HepG2 (cell line): ENCODE data around the gene FABP1. TPM values are rescaled to one million over a fixed set of nuclear protein-coding genes. Genes with fewer than 3 reads are reported as not detected.
A peak's percentile ranks its signal among the peaks of the same experiment; 100 is the strongest.

Source experiments
- AHR ChIP-seq: IDR thresholded peaks from 2 replicates; pipeline ENCODE4 v1.6.1; 2018; ENCODE audit warnings: missing genetic modification reagents, missing compliant biosample characterization
- ATF4 ChIP-seq, 2 experiments: fragments of 450-650 bp in 1 of 2; sonication (generic) in 1 of 2; formaldehyde crosslinking; IDR thresholded peaks; 2 replicates each; pipeline versions ENCODE4 v1.5.0 to v1.8.0; 2020 to 2022; ENCODE audit warnings: mild to moderate bottlenecking in 1 of 2, missing genetic modification reagents in 1 of 2
- CERS6 ChIP-seq: sonication (generic); formaldehyde crosslinking; IDR thresholded peaks from 2 replicates; pipeline ENCODE4 v1.5.0; 2020; ENCODE audit warnings: missing genetic modification reagents
- E2F2 ChIP-seq: sonication (generic); formaldehyde crosslinking; IDR thresholded peaks from 2 replicates; pipeline ENCODE4 v1.4.0; 2020; ENCODE audit warnings: missing genetic modification reagents, borderline replicate concordance
- FOXO1 ChIP-seq: sonication (generic); formaldehyde crosslinking; IDR thresholded peaks from 2 replicates; pipeline ENCODE4 v1.4.0; 2020; ENCODE audit warnings: missing genetic modification reagents
- HOXD1 ChIP-seq: sonication (generic); formaldehyde crosslinking; IDR thresholded peaks from 2 replicates; pipeline ENCODE4 v1.5.0; 2020; ENCODE audit warnings: missing genetic modification reagents
- KAT7 ChIP-seq: IDR thresholded peaks from 2 replicates; pipeline ENCODE4 v1.6.1; 2018; ENCODE audit warnings: borderline replicate concordance, missing compliant biosample characterization
- MXD1 ChIP-seq: sonication (generic); formaldehyde crosslinking; IDR thresholded peaks from 2 replicates; pipeline ENCODE4 v1.4.0; 2020; ENCODE audit warnings: mild to moderate bottlenecking, missing genetic modification reagents
- NCOR1 ChIP-seq: fragments of 200-600 bp; sonication (generic); IDR thresholded peaks from 2 replicates; pipeline ENCODE4 v1.7.0; 2017; ENCODE audit warnings: antibody characterized with exemption, low read length, borderline replicate concordance
- NFE2L2 ChIP-seq: fragments of 150-350 bp; IDR thresholded peaks from 2 replicates; pipeline ENCODE4 v1.6.1; 2014; ENCODE audit warnings: low read length
- PITX1 ChIP-seq: sonication (generic); formaldehyde crosslinking; IDR thresholded peaks from 2 replicates; pipeline ENCODE4 v1.5.1; 2020; ENCODE audit warnings: mild to moderate bottlenecking, missing genetic modification reagents
- RFXAP ChIP-seq: sonication (generic); formaldehyde crosslinking; IDR thresholded peaks from 2 replicates; pipeline ENCODE4 v1.4.0; 2020; ENCODE audit warnings: missing genetic modification reagents, borderline replicate concordance
- TBL1XR1 ChIP-seq: fragments of 150-350 bp; IDR thresholded peaks from 2 replicates; pipeline ENCODE4 v1.6.1; 2014; ENCODE audit warnings: borderline replicate concordance, low read length; ENCODE audit not compliant: partially characterized antibody
- TBX2 ChIP-seq: sonication (generic); formaldehyde crosslinking; IDR thresholded peaks from 2 replicates; pipeline ENCODE4 v1.5.0; 2020; ENCODE audit warnings: missing genetic modification reagents, mild to moderate bottlenecking, borderline replicate concordance
- TOE1 ChIP-seq: sonication (generic); formaldehyde crosslinking; IDR thresholded peaks from 2 replicates; pipeline ENCODE4 v1.4.0; 2020; ENCODE audit warnings: mild to moderate bottlenecking, missing genetic modification reagents
- ZNF276 ChIP-seq: sonication (generic); formaldehyde crosslinking; IDR thresholded peaks from 2 replicates; pipeline ENCODE4 v1.4.0; 2020; ENCODE audit warnings: mild to moderate bottlenecking, low read depth, missing genetic modification reagents
- ZNF549 ChIP-seq: sonication (generic); formaldehyde crosslinking; IDR thresholded peaks from 2 replicates; pipeline ENCODE4 v1.5.0; 2020; ENCODE audit warnings: missing genetic modification reagents
- ZNF687 ChIP-seq: sonication (generic); formaldehyde crosslinking; IDR thresholded peaks from 2 replicates; pipeline ENCODE4 v1.5.1; 2020; ENCODE audit warnings: mild to moderate bottlenecking, missing genetic modification reagents, moderate library complexity
- ZNF746 ChIP-seq: sonication (generic); formaldehyde crosslinking; IDR thresholded peaks from 2 replicates; pipeline ENCODE4 v1.8.0; 2022; ENCODE audit warnings: mild to moderate bottlenecking, missing genetic modification reagents
- ZNF772 ChIP-seq: sonication (generic); formaldehyde crosslinking; IDR thresholded peaks from 2 replicates; pipeline ENCODE4 v1.5.0; 2020; ENCODE audit warnings: mild to moderate bottlenecking, missing genetic modification reagents
- ZNF788 ChIP-seq: sonication (generic); formaldehyde crosslinking; IDR thresholded peaks from 2 replicates; pipeline ENCODE4 v1.5.0; 2020; ENCODE audit warnings: mild to moderate bottlenecking, missing genetic modification reagents, borderline replicate concordance
- ZZZ3 ChIP-seq: sonication (generic); formaldehyde crosslinking; IDR thresholded peaks from 2 replicates; pipeline ENCODE4 v1.4.0; 2020; ENCODE audit warnings: missing genetic modification reagents, mild to moderate bottlenecking, borderline replicate concordance
- polyA plus RNA-seq, 8 experiments: library from polyadenylated mRNA; depleted of rRNA in 3 of 8; stranded (reverse) in 7 of 8; unstranded in 1 of 8; fragments of >200 nt; fragmentation: Illumina TruSeq in 4 of 8; extraction: Trizol in 4 of 8; gene quantifications; 2 replicates each; pipeline versions ENCODE4 v1.2.1 to v1.2.3, GENCODE V29; 2011 to 2016; ENCODE audit warnings: low read depth in 4 of 8, missing spikeins in 1 of 8, mixed read lengths in 1 of 8; ENCODE audit not compliant: insufficient read depth in 1 of 8
- total RNA-seq, 5 experiments: library from RNA; depleted of rRNA; stranded (reverse); fragments of >200 nt; fragmentation: Illumina TruSeq; extraction: Trizol; gene quantifications; 2 replicates each; pipeline ENCODE4 v1.2.3, GENCODE V29; 2016; ENCODE audit warnings: low read depth in 1 of 5

Gene FABP1
- total and polyA plus RNA-seq, 2 of the 13 experiments (the other 11 are each of a cell fraction or from before 2014, with no cell fraction given): 644 to 1,608 TPM

- no peak for TF ChIP-seq MXD1 (CRISPR knock-in tag)
- no peak for TF ChIP-seq ZZZ3 (CRISPR knock-in tag)
- TF ChIP-seq TBX2 (CRISPR knock-in tag): no peak
- no peak for TF ChIP-seq ZNF276
- no peak for TF ChIP-seq RFXAP (CRISPR knock-in tag)
- no peak for TF ChIP-seq ZNF687 (CRISPR knock-in tag)
- no peak for TF ChIP-seq ZNF772
- no peak for TF ChIP-seq ATF4 (CRISPR knock-in tag; IDR thresholded peaks at IDR 0.05)
- TF ChIP-seq AHR (CRISPR knock-in tag): no peak
- TF ChIP-seq FOXO1: 0 out of 2 replicates have a peak, but pooled peaks have one; percentile 47
- TF ChIP-seq ZNF549 (CRISPR knock-in tag): no peak
- no peak for TF ChIP-seq TBL1XR1
- 0 out of 2 replicates have a peak, but pooled peaks have one; percentile 92 for TF ChIP-seq TOE1
- TF ChIP-seq ZNF746 (CRISPR knock-in tag): no peak
- TF ChIP-seq NFE2L2: no peak
- peak; percentile 32; the same call in 1 of the 2 replicates for TF ChIP-seq PITX1
- TF ChIP-seq ZNF788 (CRISPR knock-in tag): no peak
- no peak for TF ChIP-seq HOXD1
- no peak for TF ChIP-seq NCOR1
- no peak for TF ChIP-seq E2F2 (CRISPR knock-in tag)
- no peak for TF ChIP-seq KAT7 (CRISPR knock-in tag)
- TF ChIP-seq CERS6: no peak
Observed at GRCh38 chr2:88159955-88160415, 32.1 kb upstream of the FABP1 start (continued).
